Hindlimb muscle (tissue), 1 donor: ENCODE results near the gene NAA35. TPM values are rescaled to one million over a fixed set of nuclear protein-coding genes. Genes with fewer than 3 reads are reported as not detected.
"Not testable (repeated sequence)": the region's sequence is repeated elsewhere in the genome, so short reads cannot be mapped to it uniquely, and the experiment has no call there.

Experiments used
- DNase-seq: peaks from one replicate; pipeline ENCODE4 v3.0.0-alpha.2; 2013
- polyA plus RNA-seq: library from polyadenylated mRNA; unstranded; fragments of 120-200 nt; gene quantifications from one replicate; pipeline ENCODE4 v1.2.1, GENCODE V29; 2013; ENCODE audit not compliant: insufficient read length

Gene NAA35
- polyA plus RNA-seq, 1 donor: 20.7 TPM

GRCh38 chr9:85944672-85945071 lies 3.7 kb downstream of the NAA35 start:
- DNase-seq: no peak

- no peak for DNase-seq
Observed at GRCh38 chr9:85949586-85950335, 8.8 kb downstream of the NAA35 start.

- DNase-seq: no peak
Observed at GRCh38 chr9:85959955-85960354, 19.0 kb downstream of the NAA35 start.

- no peak for DNase-seq
Observed at GRCh38 chr9:85960688-85961093, 19.7 kb downstream of the NAA35 start.

- DNase-seq: no peak
Observed at GRCh38 chr9:85964526-85964925, 23.6 kb downstream of the NAA35 start.

- no peak for DNase-seq
Observed at GRCh38 chr9:85964949-85965348, 24.0 kb downstream of the NAA35 start.

GRCh38 chr9:85969727-85970126 lies 28.8 kb downstream of the NAA35 start:
- DNase-seq: no peak

- DNase-seq: no peak
Observed at GRCh38 chr9:85971731-85972130, 30.8 kb downstream of the NAA35 start.

GRCh38 chr9:85973238-85973637 lies 32.3 kb downstream of the NAA35 start:
- DNase-seq: no peak

GRCh38 chr9:85974055-85974547 lies 33.2 kb downstream of the NAA35 start:
- not testable (repeated sequence) for DNase-seq

GRCh38 chr9:85978496-85978895 lies 37.5 kb downstream of the NAA35 start:
- DNase-seq: peak; percentile 66

- peak; percentile 22 for DNase-seq
Observed at GRCh38 chr9:85981369-85981768, 40.4 kb downstream of the NAA35 start.

GRCh38 chr9:85984457-85984856 lies 43.5 kb downstream of the NAA35 start:
- DNase-seq: no peak

- no peak for DNase-seq
Observed at GRCh38 chr9:85987236-85987635, 46.3 kb downstream of the NAA35 start.

GRCh38 chr9:85994191-85994590 lies 53.2 kb downstream of the NAA35 start:
- DNase-seq: no peak

- no peak for DNase-seq
Observed at GRCh38 chr9:85995097-85995496, 54.2 kb downstream of the NAA35 start.

- no peak for DNase-seq
Observed at GRCh38 chr9:85995599-85995998, 54.7 kb downstream of the NAA35 start.

GRCh38 chr9:86005253-86005775 lies 64.4 kb downstream of the NAA35 start:
- DNase-seq: no peak

GRCh38 chr9:86009133-86009532 lies 68.2 kb downstream of the NAA35 start:
- DNase-seq: no peak

GRCh38 chr9:86020731-86021130 lies 79.8 kb downstream of the NAA35 start:
- DNase-seq: no peak

- no peak for DNase-seq
Observed at GRCh38 chr9:86021166-86021565, 80.2 kb downstream of the NAA35 start.

- DNase-seq: no peak
Observed at GRCh38 chr9:86022687-86023266, 81.8 kb downstream of the NAA35 start.

- no peak for DNase-seq
Observed at GRCh38 chr9:86027767-86028166, 86.8 kb downstream of the NAA35 start.
